ENCODE results near the gene ZNF492. TPM values are rescaled to one million over a fixed set of nuclear protein-coding genes. Genes with fewer than 3 reads are reported as not detected.
"Not testable (repeated sequence)": the region's sequence is repeated elsewhere in the genome, so short reads cannot be mapped to it uniquely, and the experiment has no call there.

The ZNF492 gene
- 1 to 10 TPM; 1.7 to 2.0 TPM for total RNA-seq

DNA sequence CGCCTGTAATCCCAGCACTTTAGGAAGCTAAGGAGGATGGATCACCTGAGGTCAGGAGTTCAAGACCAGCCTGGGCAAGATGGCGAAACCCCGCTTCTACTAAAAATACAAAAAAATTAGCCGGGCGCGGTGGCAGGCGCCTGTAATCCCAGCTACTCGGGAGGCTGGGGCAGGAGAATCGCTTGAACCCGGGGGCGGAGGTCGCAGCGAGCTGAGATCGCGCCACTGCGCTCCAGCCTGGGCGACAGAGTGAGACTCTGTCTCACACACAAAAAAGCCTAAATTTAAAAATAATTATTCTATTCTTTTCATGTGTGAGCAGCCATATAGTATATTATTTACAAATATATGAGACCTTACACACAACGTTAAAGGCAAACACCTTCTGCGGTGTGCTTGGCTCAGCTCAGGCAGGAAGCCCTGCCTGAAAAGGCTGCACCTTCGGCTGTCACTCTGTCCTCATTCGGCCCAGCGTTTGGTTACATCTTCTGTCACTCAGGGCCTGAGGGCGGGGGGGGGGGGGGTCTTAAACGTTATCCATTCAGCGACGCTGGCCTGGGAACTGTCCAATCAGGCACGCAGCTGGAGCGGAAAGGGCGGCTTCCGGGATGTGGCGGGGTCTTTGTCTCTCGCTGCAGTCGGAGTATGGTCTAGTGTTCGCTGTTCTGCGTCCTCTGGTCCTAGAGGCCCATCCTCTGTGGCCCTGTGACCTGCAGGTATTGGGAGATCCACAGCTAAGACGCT lies at the start of gene ZNF492:
ZNF492 (plus strand) TSS at position 619 of the 744 bp plus-strand sequence. CDS start 19,076 bp downstream, outside the sequence.
- CTCF ChIA-PET: not testable (repeated sequence)
- POLR2A ChIA-PET: interaction anchor here (0.6 to 0.7 kb wide), 3 partner anchors 861 to 1453 kb away, joined by 3 to 8 read pairs (median 6); partner anchors contain the start of gene ZNF254

DNA sequence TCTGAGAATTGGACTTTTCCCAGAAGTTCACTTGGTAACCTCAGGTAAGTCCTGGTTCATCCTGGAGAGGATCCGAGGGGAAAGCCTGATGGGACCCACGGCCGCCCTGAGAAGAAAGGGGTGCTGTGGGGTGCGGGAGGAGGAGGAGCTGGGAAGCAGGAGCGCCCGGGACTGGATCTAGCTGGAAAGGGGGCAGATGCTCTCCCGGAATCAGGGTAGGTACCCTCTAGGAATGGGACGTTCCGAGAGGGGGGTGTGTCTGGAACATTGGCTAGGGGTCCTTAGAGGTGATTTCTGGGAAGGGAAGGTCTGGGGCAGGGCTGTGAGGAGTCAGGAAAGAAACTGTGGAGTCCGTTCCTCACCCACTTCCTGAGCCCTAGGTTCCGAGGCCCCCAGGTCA lies 38.7 kb upstream of the ZNF492 start:
- ChIA-PET POLR2A (no interaction called here), CTCF (no interaction called here)

DNA sequence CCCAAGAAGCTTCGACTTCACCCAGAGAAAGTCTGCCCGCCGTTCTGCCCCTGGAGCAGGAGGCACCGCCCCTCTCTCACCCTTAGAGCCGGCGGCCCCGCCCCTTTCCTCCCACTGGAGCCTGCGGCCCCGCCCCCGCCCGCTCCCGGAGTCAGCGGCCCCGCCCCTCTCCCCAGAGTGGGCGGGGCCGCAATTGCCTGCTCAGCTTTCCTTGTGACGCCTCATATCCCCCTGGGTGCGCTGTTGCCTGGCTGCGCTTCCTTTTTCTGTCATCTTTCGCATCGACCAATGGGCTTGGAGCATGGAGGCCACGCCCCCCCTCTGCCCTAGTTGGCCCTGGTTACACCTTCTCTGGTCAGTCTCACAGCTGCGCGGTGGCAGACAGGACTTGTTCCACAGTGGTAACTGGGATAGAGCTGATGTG lies 38.2 kb upstream of the ZNF492 start:
- POLR2A ChIA-PET: no interaction called here

GRCh38 chr19:22600690-22601648 lies 33.2 kb upstream of the ZNF492 start:
- POLR2A ChIA-PET: no interaction called here
- CTCF ChIA-PET: no interaction called here

More for the DNA sequence above, 38.2 kb upstream of the ZNF492 start:
- CTCF ChIA-PET: no interaction called here

DNA sequence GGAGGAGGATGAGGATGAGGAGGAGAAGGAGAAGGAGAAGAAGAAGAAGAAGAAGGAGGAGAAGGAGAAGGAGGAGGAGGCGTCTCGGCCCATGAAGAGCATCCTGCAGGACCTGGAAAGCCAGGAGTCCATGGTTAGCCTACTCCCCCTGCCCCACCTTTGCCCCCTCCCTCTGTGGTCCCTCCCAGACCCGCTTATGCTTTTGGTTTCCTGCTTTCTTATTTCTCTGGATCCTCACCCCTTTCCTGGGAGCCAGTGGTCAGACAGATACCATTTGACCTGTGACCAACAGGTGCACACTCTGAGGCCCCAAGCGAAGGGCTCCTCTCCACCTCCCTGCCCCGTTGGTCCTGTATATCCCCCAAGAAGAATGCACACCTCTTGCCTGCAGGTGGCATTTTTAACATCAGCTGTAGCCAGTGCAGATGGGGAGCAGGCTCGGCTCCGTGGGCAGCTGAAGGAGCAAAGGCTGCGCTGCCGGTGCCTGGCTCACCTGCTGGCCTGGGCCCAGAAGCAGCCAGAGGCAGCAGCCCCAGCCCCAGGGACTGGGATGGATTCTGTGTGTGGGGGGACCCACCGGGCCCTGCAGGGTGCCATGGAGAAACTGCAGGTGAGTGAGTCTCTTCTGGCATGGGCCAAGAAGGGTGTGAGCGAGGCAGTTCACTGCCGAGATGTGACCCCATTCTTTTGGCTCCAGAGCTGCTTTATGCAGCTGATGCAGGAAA lies 32.1 kb upstream of the ZNF492 start:
- ChIA-PET POLR2A (no interaction called here), CTCF (no interaction called here)

DNA sequence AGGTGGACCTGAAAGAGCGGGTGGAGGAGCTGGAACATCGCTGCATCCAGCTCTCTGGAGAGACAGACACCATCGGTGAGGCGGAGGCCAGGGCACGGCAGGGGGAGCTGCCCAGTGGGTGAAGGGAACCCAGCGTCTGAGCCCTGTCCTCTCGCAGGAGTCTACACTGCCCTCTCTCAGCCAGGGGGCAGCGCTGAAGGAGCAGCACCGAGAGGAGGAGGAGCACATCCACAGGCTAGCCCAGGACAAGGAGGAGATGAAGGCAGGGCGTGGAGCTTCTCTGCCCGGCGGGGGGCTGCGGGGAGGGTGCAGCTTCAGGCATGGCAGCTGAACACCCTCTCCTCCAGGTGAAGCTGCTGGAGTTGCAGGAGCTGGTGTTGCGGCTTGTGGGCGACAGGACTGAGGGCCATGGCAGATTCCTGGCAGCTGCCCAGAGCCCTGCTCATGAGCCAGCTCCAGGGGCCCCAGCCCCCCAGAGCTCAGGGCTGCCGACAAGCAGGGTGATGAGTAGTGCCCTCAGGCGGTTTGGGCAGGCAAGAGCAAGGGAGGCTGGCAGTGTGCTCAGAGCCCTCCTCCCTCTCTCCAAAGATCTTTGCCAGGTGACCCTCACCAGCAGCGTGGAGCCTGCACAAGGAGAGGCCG lies 31.4 kb upstream of the ZNF492 start:
- ChIA-PET POLR2A (no interaction called here), CTCF (no interaction called here)

DNA sequence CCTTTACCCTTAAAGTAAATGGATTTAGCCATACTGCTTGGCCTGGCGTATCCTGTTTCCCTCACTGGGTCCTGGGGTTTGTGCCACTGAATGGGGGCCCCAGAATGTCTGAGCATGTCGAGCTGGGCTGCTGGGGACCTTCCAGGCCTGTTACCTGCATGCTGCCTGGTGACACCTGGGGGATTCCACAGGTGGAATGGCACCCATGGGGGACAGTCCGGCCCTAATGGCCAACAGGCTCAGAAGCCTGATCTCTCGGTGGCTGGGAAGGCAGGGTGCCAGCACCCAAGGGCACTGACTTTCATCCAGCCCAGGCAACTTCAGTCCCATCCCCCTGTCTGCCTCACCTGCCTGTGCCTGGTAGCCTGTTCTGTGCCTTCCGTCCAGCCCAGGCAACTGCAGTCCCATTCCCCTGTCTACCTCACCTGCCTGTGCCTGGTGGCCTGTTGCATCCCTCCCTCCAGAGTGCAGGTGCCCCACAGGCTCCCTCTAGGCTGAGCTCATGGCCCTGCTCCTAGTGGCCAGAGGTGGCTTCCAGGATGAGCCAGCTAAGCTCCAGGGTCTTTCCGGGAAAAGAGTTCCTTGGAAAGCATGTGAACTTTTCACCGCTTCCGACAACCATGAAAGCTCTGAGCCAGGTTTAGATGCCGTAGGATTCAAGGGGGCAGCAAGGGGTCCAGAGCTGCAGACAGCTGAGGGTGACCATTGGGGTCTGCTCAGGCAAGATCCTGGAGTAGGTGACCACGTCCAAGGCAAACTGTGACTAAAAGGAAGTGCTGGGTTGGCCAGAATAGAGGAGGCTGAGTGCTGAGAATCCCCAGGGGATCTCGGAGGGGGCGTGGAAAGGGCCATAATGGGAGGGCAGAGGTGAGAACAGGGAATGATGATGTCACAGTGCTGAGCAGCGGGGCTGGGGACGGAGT lies 30.3 kb upstream of the ZNF492 start:
- CTCF ChIA-PET: interaction anchor here (0.6 kb wide), 1 partner anchor 61 kb away, joined by 4 read pairs; no protein-coding TSS in a partner anchor
- POLR2A ChIA-PET: no interaction called here

DNA sequence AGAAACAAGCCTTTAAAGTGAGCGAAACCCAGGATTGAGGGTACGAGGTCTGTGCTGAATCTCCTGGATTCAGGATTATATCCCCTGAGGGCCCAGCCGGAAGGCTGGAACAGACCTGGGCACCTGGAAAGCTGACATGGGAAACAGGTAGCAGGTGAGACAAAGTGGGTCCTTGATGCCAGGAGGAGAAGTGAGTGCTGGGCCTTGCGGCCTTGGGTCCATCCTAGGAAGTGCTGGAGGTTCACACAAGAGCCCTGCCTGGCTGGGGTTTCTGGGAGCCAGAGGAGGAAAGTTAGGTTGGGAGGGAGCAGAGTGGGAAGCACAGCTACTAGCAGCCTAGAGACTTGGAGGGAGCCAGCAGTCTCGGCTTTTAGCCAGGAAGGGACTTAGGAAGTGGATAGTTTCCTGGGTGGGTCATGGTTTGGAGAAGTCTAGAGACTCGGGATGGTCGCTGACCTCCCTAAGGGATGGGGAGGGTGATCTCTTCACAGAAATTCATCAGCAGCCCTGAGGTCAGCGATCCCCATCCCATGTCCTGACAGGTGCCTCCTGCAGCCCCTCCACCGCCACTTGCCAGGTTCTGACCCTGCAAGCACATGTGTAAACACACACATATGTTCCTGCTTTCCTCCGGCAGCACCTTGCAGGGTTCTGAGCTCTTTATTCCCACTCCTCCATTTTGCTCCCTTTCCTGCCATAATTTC lies 29.4 kb upstream of the ZNF492 start:
- ChIA-PET POLR2A (no interaction called here), CTCF (interaction anchor here (0.6 kb wide), 1 partner anchor 62 kb away, joined by 4 read pairs; no protein-coding TSS in a partner anchor)

DNA sequence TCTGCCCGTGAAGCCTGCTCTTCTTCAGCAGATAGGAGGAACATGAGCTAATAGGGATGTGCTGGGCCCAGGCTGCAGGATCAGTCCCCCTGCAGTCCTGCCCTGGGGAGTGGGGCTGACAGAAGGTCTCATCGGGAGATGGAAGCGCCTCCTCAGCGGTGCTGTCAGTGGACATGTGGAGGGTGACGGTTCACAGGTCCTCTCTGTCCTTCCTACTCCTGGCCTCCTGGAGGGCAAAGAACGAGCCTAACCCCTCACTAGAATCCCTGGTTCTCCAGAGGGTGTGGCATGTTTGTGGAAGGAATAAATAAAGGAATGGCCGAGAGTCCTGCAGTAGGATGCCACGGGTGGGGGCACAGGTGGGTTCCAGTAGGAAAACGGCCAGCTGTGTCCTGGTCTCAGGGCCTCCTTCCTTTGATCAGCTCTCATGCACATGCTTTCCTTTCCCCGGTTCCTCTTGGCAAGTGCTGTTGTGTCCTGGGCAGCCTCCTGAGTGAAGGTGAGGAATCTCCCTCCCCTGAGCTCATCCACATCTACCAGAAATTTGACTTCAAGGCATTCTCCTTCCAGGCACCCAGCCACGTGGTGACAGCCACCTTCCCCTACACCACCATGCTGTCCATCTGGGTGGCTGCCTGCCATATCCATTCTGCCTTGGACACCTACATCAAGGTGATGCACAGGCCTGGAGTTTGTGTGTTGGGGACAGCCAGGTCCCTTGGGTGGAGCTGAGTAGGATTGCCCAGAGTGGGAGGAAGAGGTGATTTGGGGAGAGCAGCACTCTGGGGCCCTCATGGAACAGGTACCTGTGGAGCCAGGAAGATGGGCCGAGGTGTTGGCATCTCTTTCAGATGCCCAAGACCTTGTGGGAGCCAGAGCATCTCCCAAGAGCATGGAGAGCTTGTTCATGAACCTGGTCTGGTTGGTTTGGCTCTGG lies 28.6 kb upstream of the ZNF492 start:
- ChIA-PET POLR2A (no interaction called here), CTCF (no interaction called here)

DNA sequence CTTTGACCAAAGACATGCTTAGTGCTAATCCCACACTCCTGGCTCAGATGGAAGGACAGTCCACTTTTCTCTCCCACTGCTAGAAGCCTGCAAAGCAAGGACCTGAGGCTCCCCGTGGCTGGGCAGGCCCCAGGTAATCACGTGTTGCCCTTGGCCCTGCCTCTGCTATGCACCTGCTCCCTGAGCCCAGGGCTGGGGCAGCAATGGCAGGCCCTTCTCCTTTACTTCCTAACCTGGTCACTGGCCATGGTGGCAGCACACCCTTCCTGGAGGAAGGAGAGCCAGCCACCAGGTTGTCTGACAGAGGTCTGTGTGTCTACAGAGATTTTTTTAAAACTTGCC lies 27.9 kb upstream of the ZNF492 start:
- ChIA-PET POLR2A (no interaction called here), CTCF (no interaction called here)

GRCh38 chr19:22606954-22607652 lies 27.0 kb upstream of the ZNF492 start:
- CTCF ChIA-PET: no interaction called here
- POLR2A ChIA-PET: no interaction called here

DNA sequence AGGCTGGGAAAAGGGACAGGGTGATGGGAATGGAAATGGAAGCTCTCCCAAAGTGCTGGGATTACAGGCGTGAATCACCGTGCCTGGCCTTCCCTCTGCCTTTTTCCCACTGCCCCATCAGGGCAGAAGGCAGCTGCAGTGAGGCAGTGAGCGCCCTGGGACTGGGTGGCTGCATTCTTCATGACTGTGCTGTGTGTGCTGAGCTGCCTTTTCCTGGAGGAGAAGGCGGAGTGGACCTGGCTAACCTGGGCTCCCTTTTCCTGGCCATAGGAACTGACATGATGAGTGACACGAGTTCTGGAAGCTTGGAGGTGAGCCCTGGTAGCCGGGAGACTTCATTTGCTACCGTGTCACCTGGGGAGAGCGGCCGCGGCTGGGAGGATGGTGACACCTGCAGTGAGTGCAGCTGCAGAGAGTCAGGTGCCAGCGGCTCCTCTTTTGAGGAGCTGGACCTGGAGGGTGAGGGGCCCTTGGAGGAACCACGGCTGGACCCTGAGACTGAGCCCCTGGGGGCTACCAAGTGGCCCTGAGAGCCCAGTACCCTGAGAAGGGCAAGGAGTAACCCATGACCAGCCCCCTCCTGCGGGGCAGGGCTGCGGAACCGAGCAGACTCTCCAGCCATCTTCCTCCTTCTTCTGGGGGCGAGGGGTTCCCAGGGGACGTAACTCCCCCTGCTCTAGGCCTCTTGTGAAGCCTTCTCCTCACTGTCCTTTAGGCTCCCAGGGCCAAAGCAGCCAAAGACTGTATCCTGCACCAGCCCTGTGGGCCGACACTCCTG lies 26.3 kb upstream of the ZNF492 start:
- ChIA-PET CTCF (no interaction called here), POLR2A (no interaction called here)

- POLR2A ChIA-PET: no interaction called here
- CTCF ChIA-PET: no interaction called here
Measured at GRCh38 chr19:22608441-22608840, 25.7 kb upstream of the ZNF492 start.

GRCh38 chr19:22609630-22610029 lies 24.5 kb upstream of the ZNF492 start:
- ChIA-PET CTCF (no interaction called here), POLR2A (no interaction called here)

DNA sequence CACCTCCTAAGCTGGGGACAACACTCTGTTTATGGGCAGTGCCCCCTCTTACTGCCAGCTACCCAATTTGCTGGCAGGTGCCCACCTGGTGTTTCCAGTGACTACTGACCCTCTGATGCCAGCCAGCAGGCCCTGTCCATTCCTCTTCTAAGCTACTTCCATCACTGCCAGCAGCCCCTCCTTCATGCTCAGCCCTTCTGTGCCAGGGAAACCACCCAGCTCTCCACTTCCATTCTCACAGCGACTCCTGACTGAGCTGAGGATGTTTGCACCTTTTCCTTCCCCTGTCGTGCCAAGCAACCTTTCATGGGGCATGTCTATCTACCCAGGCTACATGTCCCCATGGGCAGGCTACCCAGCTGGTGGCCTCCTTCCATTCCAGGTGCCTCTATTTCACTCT lies 24.0 kb upstream of the ZNF492 start:
- CTCF ChIA-PET: no interaction called here
- POLR2A ChIA-PET: no interaction called here

DNA sequence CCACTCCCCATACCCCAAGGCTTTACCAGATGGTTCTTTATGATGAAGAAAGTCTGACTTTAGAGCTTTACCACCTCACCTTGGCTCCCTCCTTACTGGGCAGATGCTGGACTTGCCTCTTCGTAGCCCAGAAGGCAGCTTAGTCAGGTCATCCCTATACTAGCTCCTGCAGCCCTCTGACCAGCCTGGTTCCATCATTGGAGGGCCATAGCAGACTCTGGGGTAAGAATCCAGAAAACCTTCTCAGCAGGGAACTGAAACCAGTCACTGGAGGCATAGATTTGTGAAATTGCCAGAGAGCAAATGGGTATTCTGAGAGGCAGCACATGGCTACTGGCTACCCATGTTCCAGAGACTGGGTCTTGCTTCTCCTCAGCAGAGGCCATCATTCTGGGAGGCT lies 21.8 kb upstream of the ZNF492 start:
- ChIA-PET CTCF (no interaction called here), POLR2A (no interaction called here)

Measured in activated CD8-positive, alpha-beta memory T cell treated with anti-CD3 and anti-CD28 coated beads for 36 hours (primary cell).